HG02798 (cell line): ENCODE measurements around the gene SKAP1.
"Not testable (repeated sequence)": the region's sequence is repeated elsewhere in the genome, so short reads cannot be mapped to it uniquely, and the experiment has no call there.

Experiments
- ATAC-seq: cut with Tn5 transposase; IDR thresholded peaks from one replicate; pipeline ENCODE4 v1.9.1; 2021; ENCODE audit warnings: mild to moderate bottlenecking; ENCODE audit not compliant: unreplicated experiment, poor library complexity

The SKAP1 gene

GRCh38 chr17:48451489-48451888 lies 21.5 kb upstream of the SKAP1 start:
- ATAC-seq, result no peak

GRCh38 chr17:48449335-48449734 lies 19.3 kb upstream of the SKAP1 start:
- not testable (repeated sequence) for ATAC-seq

GRCh38 chr17:48445248-48445620 lies 15.2 kb upstream of the SKAP1 start:
- ATAC-seq, result no peak

GRCh38 chr17:48444516-48445247 lies 14.7 kb upstream of the SKAP1 start:
- ATAC-seq, result no peak

- no peak for ATAC-seq
Observed at GRCh38 chr17:48443712-48444111, 13.7 kb upstream of the SKAP1 start.

- ATAC-seq, result no peak
Observed at GRCh38 chr17:48442819-48443218, 12.8 kb upstream of the SKAP1 start.

- no peak for ATAC-seq
Observed at GRCh38 chr17:48441862-48442261, 11.8 kb upstream of the SKAP1 start.

- peak; percentile 64 for ATAC-seq
Observed at GRCh38 chr17:48441231-48441711, 11.3 kb upstream of the SKAP1 start.

- no peak for ATAC-seq
Observed at GRCh38 chr17:48440669-48441068, 10.7 kb upstream of the SKAP1 start.

- ATAC-seq, result peak; percentile 20
Observed at GRCh38 chr17:48439875-48440505, 10.0 kb upstream of the SKAP1 start.

- ATAC-seq, result peak; percentile 57
Observed at GRCh38 chr17:48439110-48439850, 9.3 kb upstream of the SKAP1 start.

- no peak for ATAC-seq
Observed at GRCh38 chr17:48438516-48439061, 8.6 kb upstream of the SKAP1 start.

- ATAC-seq, result no peak
Observed at GRCh38 chr17:48433896-48434295, 3.9 kb upstream of the SKAP1 start.

GRCh38 chr17:48432820-48433775 lies 3.1 kb upstream of the SKAP1 start:
- ATAC-seq, result no peak

GRCh38 chr17:48429156-48429555 lies 858 bp downstream of the SKAP1 start:
- no peak for ATAC-seq

GRCh38 chr17:48427598-48427997 lies 2.4 kb downstream of the SKAP1 start:
- ATAC-seq, result peak; percentile 35

GRCh38 chr17:48426761-48427500 lies 3.1 kb downstream of the SKAP1 start:
- no peak for ATAC-seq

- ATAC-seq, result no peak
Observed at GRCh38 chr17:48426019-48426665, 3.9 kb downstream of the SKAP1 start.

GRCh38 chr17:48422060-48422459 lies 8.0 kb downstream of the SKAP1 start:
- not testable (repeated sequence) for ATAC-seq
